Measurements from ENCODE around the gene PNLDC1. TPM values are rescaled to one million over a fixed set of nuclear protein-coding genes. Genes with fewer than 3 reads are reported as not detected.

The PNLDC1 gene
- total and polyA plus RNA-seq, 9 of the 15 experiments (the other 6 are each of a cell fraction or from before 2014, with no cell fraction given), result 0.12 TPM; not detected in 8

DNA sequence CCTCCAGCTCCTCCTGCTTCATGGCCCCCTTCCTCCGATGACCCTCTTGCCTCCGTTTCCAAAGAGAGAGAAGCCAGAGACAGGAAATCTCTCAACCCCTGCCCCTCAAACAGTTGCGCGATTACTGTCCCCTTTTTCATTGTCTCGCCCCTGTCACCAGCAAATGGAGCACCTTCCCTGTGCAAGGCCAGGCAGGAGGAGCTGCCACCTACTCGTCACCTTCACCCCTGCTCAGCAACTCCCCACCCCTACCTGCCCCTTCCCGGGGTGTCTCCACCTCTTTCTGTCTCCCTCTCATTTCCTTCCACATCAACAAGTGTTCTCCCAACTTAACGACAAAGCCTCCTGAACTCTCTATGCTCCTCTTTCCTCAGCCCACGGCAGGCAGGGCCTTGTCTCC lies 13.7 kb downstream of the PNLDC1 start (continued):
- no peak for TF ChIP-seq KDM2B (CRISPR knock-in tag; IDR thresholded peaks at IDR 0.05)
- TF ChIP-seq, protein P1, sequence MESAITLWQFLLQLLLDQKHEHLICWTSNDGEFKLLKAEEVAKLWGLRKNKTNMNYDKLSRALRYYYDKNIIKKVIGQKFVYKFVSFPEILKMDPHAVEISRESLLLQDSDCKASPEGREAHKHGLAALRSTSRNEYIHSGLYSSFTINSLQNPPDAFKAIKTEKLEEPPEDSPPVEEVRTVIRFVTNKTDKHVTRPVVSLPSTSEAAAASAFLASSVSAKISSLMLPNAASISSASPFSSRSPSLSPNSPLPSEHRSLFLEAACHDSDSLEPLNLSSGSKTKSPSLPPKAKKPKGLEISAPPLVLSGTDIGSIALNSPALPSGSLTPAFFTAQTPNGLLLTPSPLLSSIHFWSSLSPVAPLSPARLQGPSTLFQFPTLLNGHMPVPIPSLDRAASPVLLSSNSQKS (CRISPR knock-in tag; IDR thresholded peaks at IDR 0.05), result no peak
- TF ChIP-seq NFXL1 (CRISPR knock-in tag; IDR thresholded peaks at IDR 0.05), result no peak
- TF ChIP-seq CCAR2 (IDR thresholded peaks at IDR 0.05; ENCODE audit: low read depth, low read length), result no peak
- TF ChIP-seq, protein P2, sequence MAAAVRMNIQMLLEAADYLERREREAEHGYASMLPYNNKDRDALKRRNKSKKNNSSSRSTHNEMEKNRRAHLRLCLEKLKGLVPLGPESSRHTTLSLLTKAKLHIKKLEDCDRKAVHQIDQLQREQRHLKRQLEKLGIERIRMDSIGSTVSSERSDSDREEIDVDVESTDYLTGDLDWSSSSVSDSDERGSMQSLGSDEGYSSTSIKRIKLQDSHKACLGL (CRISPR knock-in tag; IDR thresholded peaks at IDR 0.05; ENCODE audit: borderline replicate concordance, poor library complexity, severe bottlenecking), result no peak
- TF ChIP-seq, protein P3, sequence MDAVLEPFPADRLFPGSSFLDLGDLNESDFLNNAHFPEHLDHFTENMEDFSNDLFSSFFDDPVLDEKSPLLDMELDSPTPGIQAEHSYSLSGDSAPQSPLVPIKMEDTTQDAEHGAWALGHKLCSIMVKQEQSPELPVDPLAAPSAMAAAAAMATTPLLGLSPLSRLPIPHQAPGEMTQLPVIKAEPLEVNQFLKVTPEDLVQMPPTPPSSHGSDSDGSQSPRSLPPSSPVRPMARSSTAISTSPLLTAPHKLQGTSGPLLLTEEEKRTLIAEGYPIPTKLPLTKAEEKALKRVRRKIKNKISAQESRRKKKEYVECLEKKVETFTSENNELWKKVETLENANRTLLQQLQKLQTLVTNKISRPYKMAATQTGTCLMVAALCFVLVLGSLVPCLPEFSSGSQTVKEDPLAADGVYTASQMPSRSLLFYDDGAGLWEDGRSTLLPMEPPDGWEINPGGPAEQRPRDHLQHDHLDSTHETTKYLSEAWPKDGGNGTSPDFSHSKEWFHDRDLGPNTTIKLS (IDR thresholded peaks at IDR 0.05; ENCODE audit: borderline replicate concordance, low read depth), result no peak
- no peak for TF ChIP-seq TCF7L2 (IDR thresholded peaks at IDR 0.05; ENCODE audit: low read depth, low read length)
- no peak for TF ChIP-seq NFYB (IDR thresholded peaks at IDR 0.05; ENCODE audit: extremely low read depth, insufficient read length)
